Sigmoid colon (tissue), 4 donors: ENCODE results near the gene FAM110D.

ENCODE experiments used
- EP300 ChIP-seq, 4 donors: sonication (generic); formaldehyde crosslinking; IDR thresholded peaks; one replicate each; pipeline ENCODE4 v1.6.1; 2017; ENCODE audit warnings: antibody characterized with exemption in 4 of 4
- POLR2AphosphoS5 ChIP-seq, 4 donors: sonication (generic); formaldehyde crosslinking; IDR thresholded peaks; one replicate each; pipeline ENCODE4 v1.6.1; 2017; ENCODE audit warnings: antibody characterized with exemption in 4 of 4
- TF ChIP-seq, protein P1 (sequence below), 4 experiments: fragments of 450-650 bp in 3 of 4; fragments of 200-600 bp in 1 of 4; IDR thresholded peaks; one replicate each; pipeline ENCODE4 v1.5.1; 2016 to 2019; ENCODE audit warnings: antibody characterized with exemption in 4 of 4, mild to moderate bottlenecking in 3 of 4, moderate library complexity in 2 of 4

GRCh38 chr1:26125946-26126320 lies 32.9 kb upstream of the FAM110D start:
- TF ChIP-seq, protein P1, sequence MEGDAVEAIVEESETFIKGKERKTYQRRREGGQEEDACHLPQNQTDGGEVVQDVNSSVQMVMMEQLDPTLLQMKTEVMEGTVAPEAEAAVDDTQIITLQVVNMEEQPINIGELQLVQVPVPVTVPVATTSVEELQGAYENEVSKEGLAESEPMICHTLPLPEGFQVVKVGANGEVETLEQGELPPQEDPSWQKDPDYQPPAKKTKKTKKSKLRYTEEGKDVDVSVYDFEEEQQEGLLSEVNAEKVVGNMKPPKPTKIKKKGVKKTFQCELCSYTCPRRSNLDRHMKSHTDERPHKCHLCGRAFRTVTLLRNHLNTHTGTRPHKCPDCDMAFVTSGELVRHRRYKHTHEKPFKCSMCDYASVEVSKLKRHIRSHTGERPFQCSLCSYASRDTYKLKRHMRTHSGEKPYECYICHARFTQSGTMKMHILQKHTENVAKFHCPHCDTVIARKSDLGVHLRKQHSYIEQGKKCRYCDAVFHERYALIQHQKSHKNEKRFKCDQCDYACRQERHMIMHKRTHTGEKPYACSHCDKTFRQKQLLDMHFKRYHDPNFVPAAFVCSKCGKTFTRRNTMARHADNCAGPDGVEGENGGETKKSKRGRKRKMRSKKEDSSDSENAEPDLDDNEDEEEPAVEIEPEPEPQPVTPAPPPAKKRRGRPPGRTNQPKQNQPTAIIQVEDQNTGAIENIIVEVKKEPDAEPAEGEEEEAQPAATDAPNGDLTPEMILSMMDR (IDR thresholded peaks at IDR 0.05), result no peak
- TF ChIP-seq POLR2AphosphoS5 (IDR thresholded peaks at IDR 0.05) (no peak), EP300 (IDR thresholded peaks at IDR 0.05) (no peak)
